ENCODE data around the gene NLRC5.

DNA sequence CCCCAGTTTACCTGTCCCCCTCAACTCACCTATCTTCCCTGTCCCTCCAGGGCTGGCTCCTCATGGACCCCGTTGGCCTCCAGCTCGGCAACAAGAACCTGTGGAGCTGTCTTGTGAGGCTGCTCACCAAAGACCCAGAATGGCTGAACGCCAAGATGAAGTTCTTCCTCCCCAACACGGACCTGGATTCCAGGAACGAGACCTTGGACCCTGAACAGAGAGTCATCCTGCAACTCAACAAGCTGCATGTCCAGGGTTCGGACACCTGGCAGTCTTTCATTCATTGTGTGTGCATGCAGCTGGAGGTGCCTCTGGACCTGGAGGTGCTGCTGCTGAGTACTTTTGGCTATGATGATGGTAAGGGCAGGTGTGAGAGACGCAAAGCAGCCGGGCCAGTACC, 31.3 kb downstream of the NLRC5 start:
- TF ChIP-seq ZNF48 (tag by site-specific recombination; IDR thresholded peaks at IDR 0.05): no peak
- TF ChIP-seq, protein P1, sequence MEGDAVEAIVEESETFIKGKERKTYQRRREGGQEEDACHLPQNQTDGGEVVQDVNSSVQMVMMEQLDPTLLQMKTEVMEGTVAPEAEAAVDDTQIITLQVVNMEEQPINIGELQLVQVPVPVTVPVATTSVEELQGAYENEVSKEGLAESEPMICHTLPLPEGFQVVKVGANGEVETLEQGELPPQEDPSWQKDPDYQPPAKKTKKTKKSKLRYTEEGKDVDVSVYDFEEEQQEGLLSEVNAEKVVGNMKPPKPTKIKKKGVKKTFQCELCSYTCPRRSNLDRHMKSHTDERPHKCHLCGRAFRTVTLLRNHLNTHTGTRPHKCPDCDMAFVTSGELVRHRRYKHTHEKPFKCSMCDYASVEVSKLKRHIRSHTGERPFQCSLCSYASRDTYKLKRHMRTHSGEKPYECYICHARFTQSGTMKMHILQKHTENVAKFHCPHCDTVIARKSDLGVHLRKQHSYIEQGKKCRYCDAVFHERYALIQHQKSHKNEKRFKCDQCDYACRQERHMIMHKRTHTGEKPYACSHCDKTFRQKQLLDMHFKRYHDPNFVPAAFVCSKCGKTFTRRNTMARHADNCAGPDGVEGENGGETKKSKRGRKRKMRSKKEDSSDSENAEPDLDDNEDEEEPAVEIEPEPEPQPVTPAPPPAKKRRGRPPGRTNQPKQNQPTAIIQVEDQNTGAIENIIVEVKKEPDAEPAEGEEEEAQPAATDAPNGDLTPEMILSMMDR (tag by site-specific recombination; IDR thresholded peaks at IDR 0.05): no peak
- TF ChIP-seq, protein P2, sequence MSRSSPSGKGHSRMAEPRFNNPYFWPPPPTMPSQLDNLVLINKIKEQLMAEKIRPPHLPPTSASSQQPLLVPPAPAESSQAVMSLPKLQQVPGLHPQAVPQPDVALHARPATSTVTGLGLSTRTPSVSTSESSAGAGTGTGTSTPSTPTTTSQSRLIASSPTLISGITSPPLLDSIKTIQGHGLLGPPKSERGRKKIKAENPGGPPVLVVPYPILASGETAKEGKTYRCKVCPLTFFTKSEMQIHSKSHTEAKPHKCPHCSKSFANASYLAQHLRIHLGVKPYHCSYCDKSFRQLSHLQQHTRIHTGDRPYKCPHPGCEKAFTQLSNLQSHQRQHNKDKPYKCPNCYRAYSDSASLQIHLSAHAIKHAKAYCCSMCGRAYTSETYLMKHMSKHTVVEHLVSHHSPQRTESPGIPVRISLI (tag by site-specific recombination; IDR thresholded peaks at IDR 0.05): no peak
- TF ChIP-seq, protein P3, sequence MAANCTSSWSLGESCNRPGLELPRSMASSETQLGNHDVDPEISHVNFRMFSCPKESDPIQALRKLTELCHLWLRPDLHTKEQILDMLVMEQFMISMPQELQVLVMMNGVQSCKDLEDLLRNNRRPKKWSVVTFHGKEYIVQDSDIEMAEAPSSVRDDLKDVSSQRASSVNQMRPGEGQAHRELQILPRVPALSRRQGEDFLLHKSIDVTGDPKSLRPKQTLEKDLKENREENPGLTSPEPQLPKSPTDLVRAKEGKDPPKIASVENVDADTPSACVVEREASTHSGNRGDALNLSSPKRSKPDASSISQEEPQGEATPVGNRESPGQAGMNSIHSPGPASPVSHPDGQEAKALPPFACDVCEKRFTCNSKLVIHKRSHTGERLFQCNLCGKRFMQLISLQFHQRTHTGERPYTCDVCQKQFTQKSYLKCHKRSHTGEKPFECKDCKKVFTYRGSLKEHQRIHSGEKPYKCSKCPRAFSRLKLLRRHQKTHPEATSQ (tag by site-specific recombination; IDR thresholded peaks at IDR 0.05): no peak
- no peak for TF ChIP-seq SCRT1 (tag by site-specific recombination; IDR thresholded peaks at IDR 0.05; ENCODE audit: borderline replicate concordance)
